OCI-LY7 (cell line): Measurements from ENCODE around the gene TPRG1L. TPM values are rescaled to one million over a fixed set of nuclear protein-coding genes. Genes with fewer than 3 reads are reported as not detected.
A peak's percentile ranks its signal among the peaks of the same experiment; 100 is the strongest.

Source experiments
- BruUV-seq: library from RNA; stranded (reverse); fragments of 400-500 nt; replicated peaks from 2 replicates; lab custom pipeline; 2021; lab: Mats Ljungman, UMichigan
- CTCF ChIA-PET: fragments of 300-600 bp; sonication (Branson Sonifier 250); formaldehyde crosslinking; loops from one replicate; lab custom pipeline; 2022; ENCODE audit warnings: antibody characterized with exemption; ENCODE audit not compliant: unreplicated experiment; lab: Charles Lee
- POLR2A ChIA-PET: fragments of 300-600 bp; sonication (Branson Sonifier 250); formaldehyde crosslinking; loops from one replicate; lab custom pipeline; 2022; ENCODE audit warnings: antibody characterized with exemption; lab: Charles Lee
- DNase-seq: peaks from one replicate; pipeline ENCODE4 v3.0.0-alpha.2; 2015; ENCODE audit warnings: low spot score
- H2AFZ ChIP-seq: fragments of 200-600 bp; sonication (generic), shearing (Covaris generic); 2 replicates; pipeline ENCODE4 v1.6.1; 2014; ENCODE audit warnings: mild to moderate bottlenecking, antibody characterized with exemption, low read length, moderate library complexity
- H3K27ac ChIP-seq: fragments of 200-600 bp; sonication (generic); 2 replicates; pipeline ENCODE4 v1.5.1; 2014; ENCODE audit warnings: mixed run types, low read depth, mild to moderate bottlenecking, moderate library complexity, low read length, inconsistent platforms; ENCODE audit not compliant: poor library complexity, severe bottlenecking
- H3K36me3 ChIP-seq: fragments of 200-600 bp; sonication (generic); 2 replicates; pipeline ENCODE4 v1.6.1; 2014; ENCODE audit warnings: mild to moderate bottlenecking, antibody characterized with exemption, low read length, moderate library complexity, mixed read lengths; ENCODE audit not compliant: insufficient read depth
- H3K4me1 ChIP-seq: fragments of 200-600 bp; sonication (generic); 2 replicates; pipeline ENCODE4 v1.5.1; 2014; ENCODE audit warnings: mild to moderate bottlenecking, low read length; ENCODE audit not compliant: insufficient read depth, poor library complexity, severe bottlenecking
- H3K4me2 ChIP-seq: fragments of 200-600 bp; sonication (generic); 2 replicates; pipeline ENCODE4 v1.6.1; 2014; ENCODE audit warnings: mild to moderate bottlenecking, low read length
- H3K4me3 ChIP-seq: fragments of 200-600 bp; sonication (generic); 2 replicates; pipeline ENCODE4 v1.5.1; 2014; ENCODE audit warnings: mild to moderate bottlenecking, low read depth, low read length; ENCODE audit not compliant: poor library complexity, severe bottlenecking
- H3K79me2 ChIP-seq: fragments of 200-600 bp; sonication (generic); 2 replicates; pipeline ENCODE4 v1.6.1; 2016; ENCODE audit warnings: low read depth, mild to moderate bottlenecking, low read length, moderate library complexity, mixed read lengths; ENCODE audit not compliant: insufficient read depth
- H3K9me2 ChIP-seq: fragments of 200-600 bp; sonication (generic); 2 replicates; pipeline ENCODE4 v1.6.1; 2016; ENCODE audit warnings: mild to moderate bottlenecking, low read length, mixed read lengths; ENCODE audit not compliant: insufficient read depth
- H3K9me3 ChIP-seq: fragments of 200-600 bp; sonication (generic); 2 replicates; pipeline ENCODE4 v1.6.1; 2014; ENCODE audit warnings: mild to moderate bottlenecking, mixed run types, low read length, mixed read lengths
- H4K20me1 ChIP-seq: fragments of 200-600 bp; sonication (generic); 2 replicates; pipeline ENCODE4 v1.6.1; 2014; ENCODE audit warnings: mild to moderate bottlenecking, antibody characterized with exemption, low read length, moderate library complexity, mixed read lengths; ENCODE audit not compliant: insufficient read depth
- CTCF ChIP-seq: fragments of 200-600 bp; sonication (generic); conservative IDR thresholded peaks from 2 replicates; pipeline ENCODE4 v1.5.1; 2014; ENCODE audit warnings: mild to moderate bottlenecking, antibody characterized with exemption, low read length, moderate library complexity, mixed read lengths
- EZH2phosphoT487 ChIP-seq: fragments of 200-600 bp; sonication (generic); IDR thresholded peaks from 2 replicates; pipeline ENCODE4 v1.6.1; 2018; ENCODE audit warnings: low read depth, borderline replicate concordance, mild to moderate bottlenecking, mixed run types, antibody characterized with exemption, low read length, moderate library complexity, mixed read lengths
- intact Hi-C: fragments of 100-400 bp; cut with micrococcal nuclease; formaldehyde crosslinking; loops from one replicate; pipeline ENCODE4 v1.10.0; 2022; ENCODE audit not compliant: unreplicated experiment
- total RNA-seq, 2 experiments: library from RNA; depleted of rRNA in 1 of 2; stranded (reverse); fragments of >200 nt in 1 of 2; shearing (Covaris generic) in 1 of 2; gene quantifications; 2 replicates each; pipeline ENCODE4 v1.2.3, GENCODE V29; 2014 to 2022

The TPRG1L gene
- total RNA-seq, 2 experiments from 2014 or later: 3.1 to 6.8 TPM

GRCh38 chr1:3596663-3597598 lies 27.9 kb upstream of the TPRG1L start:
- Histone ChIP-seq H3K9me3 (no peaks in the 10 kb centered on the region), H3K4me1 (peaks cover 29% of the 10 kb centered on the region), H2AFZ (peak overlapping the region; percentile 48), H3K27ac (peak overlapping the region; percentile 52), H3K4me3 (no peak overlapping the region), H3K4me2 (peak overlapping the region; percentile 57), H3K79me2 (no peaks in the 10 kb centered on the region), H3K36me3 (no peaks in the 10 kb centered on the region), H3K9me2 (no peaks in the 10 kb centered on the region), H4K20me1 (no peaks in the 10 kb centered on the region)
- TF ChIP-seq EZH2phosphoT487 (no peak), CTCF (no peak)
- ChIA-PET CTCF (no interaction called here), POLR2A (no interaction called here)
- intact Hi-C loops: no loop called here
- no TSS peak for BruUV-seq
- DNase-seq: no peak

GRCh38 chr1:3597599-3597964 lies 27.2 kb upstream of the TPRG1L start:
- CTCF ChIA-PET: no interaction called here
- peak overlapping the region; percentile 16 for H3K4me3 ChIP-seq
- peak; percentile 75 for DNase-seq

More at GRCh38 chr1:3597599-3597964, 27.2 kb upstream of the TPRG1L start:
- H4K20me1 ChIP-seq: no peaks in the 10 kb centered on the region
- BruUV-seq: no TSS peak
- POLR2A ChIA-PET: no interaction called here
- no peaks in the 10 kb centered on the region for H3K9me3 ChIP-seq
- H3K36me3 ChIP-seq: no peaks in the 10 kb centered on the region
- peaks cover 29% of the 10 kb centered on the region for H3K4me1 ChIP-seq
- H3K4me2 ChIP-seq: peak overlapping the region; percentile 57
- TF ChIP-seq EZH2phosphoT487 (no peak), CTCF (no peak)
- no peaks in the 10 kb centered on the region for H3K79me2 ChIP-seq
- peak overlapping the region; percentile 48 for H2AFZ ChIP-seq
- intact Hi-C loops: no loop called here
- no peaks in the 10 kb centered on the region for H3K9me2 ChIP-seq
- peak overlapping the region; percentile 52 for H3K27ac ChIP-seq
